ENCODE data around the gene MUL1. TPM values are rescaled to one million over a fixed set of nuclear protein-coding genes. Genes with fewer than 3 reads are reported as not detected.

The MUL1 gene
- total RNA-seq, 1 donor from 2014 or later: 32.4 TPM

DNA sequence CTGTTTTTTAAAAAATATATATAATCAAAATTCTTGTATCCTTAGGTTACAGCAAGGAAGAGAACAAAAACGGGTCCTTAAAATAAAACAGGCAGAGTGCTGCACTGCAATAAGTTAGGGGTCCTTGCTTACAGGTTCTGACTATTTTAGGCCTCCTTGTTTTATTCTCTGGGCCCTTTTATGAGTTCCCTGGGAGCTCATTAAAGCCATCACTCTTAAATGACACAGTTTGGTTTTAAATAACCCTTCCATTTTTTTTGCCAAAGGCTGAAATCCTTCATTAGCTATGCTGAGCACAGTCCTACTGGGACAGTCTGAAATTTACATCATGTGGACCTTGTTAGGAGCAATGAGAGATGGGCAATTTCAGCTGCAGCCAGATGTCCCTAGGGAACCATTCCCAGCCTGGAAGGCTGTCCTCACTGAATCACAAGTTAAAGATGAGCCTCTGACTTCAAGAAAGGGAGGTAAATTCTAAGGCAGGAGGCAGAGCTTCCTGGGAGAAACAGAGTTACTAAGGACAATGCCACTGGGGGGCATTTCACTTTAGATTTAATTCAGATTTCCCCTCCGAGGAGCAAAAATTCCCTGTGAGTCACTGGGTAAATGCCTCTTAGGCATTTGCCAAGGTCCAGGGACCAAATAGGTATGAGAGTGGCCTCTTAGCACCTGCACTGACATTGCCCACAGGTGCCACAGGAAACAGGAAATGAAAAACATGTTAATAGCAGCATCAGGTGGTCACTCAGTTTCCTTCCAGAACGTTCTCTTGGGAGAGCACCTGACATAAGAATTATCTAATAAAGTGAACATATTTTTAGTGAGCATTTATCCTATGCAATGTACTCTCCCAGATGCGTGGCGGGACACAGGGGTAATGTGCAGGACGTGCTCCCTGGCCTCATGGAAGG lies 3.8 kb upstream of the MUL1 start:
- no peak for DNase-seq
- Mint-ChIP-seq H3K27me3 (ENCODE audit: unreplicated experiment) (peaks cover 2% of the 10 kb centered on the region), H3K27ac (ENCODE audit: unreplicated experiment) (no peak overlapping the region), H3K36me3 (ENCODE audit: unreplicated experiment) (no peaks in the 10 kb centered on the region), H3K4me3 (ENCODE audit: unreplicated experiment) (no peak overlapping the region), H3K9me3 (ENCODE audit: unreplicated experiment) (peaks cover 1% of the 10 kb centered on the region), H3K4me1 (ENCODE audit: low read depth, unreplicated experiment) (peaks cover 2% of the 10 kb centered on the region)
- no peak for TF ChIP-seq CTCF (IDR thresholded peaks at IDR 0.05; ENCODE audit: partially characterized antibody, unreplicated experiment)

DNA sequence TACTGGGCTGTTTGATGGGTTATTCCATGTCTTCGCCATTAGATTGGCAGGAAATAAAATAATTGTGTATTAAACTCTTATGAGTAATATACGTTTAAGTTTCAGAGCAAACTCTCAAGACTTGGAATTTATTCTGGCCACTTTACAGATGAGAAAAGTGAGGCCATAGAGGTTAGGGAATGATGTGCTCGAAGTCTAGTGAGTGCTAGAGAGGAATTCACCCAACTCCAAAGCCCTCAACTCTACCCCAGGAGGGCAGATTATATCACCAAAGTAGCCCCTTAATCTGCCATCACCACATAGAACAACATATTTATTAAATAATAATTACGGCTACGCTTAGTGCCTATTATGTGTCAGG lies 440 bp upstream of the MUL1 start:
- peak overlapping the region; percentile 49 for H3K27ac Mint-ChIP-seq (ENCODE audit: unreplicated experiment)
- no peaks in the 10 kb centered on the region for H3K36me3 Mint-ChIP-seq (ENCODE audit: unreplicated experiment)
- H3K9me3 Mint-ChIP-seq (ENCODE audit: unreplicated experiment): peaks cover 1% of the 10 kb centered on the region
- no peak for DNase-seq
- peaks cover 2% of the 10 kb centered on the region for H3K4me1 Mint-ChIP-seq (ENCODE audit: low read depth, unreplicated experiment)
- peak overlapping the region; percentile 91 for H3K4me3 Mint-ChIP-seq (ENCODE audit: unreplicated experiment)
- no peak for TF ChIP-seq CTCF (IDR thresholded peaks at IDR 0.05; ENCODE audit: partially characterized antibody, unreplicated experiment)
- no peaks in the 10 kb centered on the region for H3K27me3 Mint-ChIP-seq (ENCODE audit: unreplicated experiment)

- Mint-ChIP-seq H3K4me1 (ENCODE audit: low read depth, unreplicated experiment) (peaks cover 2% of the 10 kb centered on the region), H3K27me3 (ENCODE audit: unreplicated experiment) (no peaks in the 10 kb centered on the region), H3K9me3 (ENCODE audit: unreplicated experiment) (peaks cover 1% of the 10 kb centered on the region), H3K27ac (ENCODE audit: unreplicated experiment) (peak overlapping the region; percentile 49), H3K36me3 (ENCODE audit: unreplicated experiment) (no peaks in the 10 kb centered on the region), H3K4me3 (ENCODE audit: unreplicated experiment) (peak overlapping the region; percentile 91)
- no peak for TF ChIP-seq CTCF (IDR thresholded peaks at IDR 0.05; ENCODE audit: partially characterized antibody, unreplicated experiment)
- DNase-seq: no peak
Measured at GRCh38 chr1:20507248-20507563, 745 bp downstream of the MUL1 start.

DNA sequence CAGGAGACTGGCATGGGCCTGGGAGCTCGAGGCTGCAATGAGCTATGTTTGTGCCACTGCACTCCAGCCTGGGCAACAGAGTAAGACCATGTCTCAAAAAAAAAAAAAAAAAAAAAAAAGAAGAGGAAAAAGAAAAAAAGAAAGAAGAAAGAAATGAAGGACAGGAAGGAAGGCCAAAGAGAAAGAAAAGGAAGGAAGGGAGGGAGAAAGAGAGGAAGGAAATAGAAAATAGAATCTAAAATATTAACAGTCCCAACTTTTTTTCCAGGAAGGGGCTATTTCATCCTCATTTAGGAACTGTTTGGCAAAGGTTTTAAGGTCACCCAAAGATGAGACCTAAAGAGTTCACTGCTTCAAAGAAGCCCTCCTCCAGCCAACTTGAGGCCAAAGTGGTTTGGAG lies 2.5 kb downstream of the MUL1 start:
- peaks cover 2% of the 10 kb centered on the region for H3K4me1 Mint-ChIP-seq (ENCODE audit: low read depth, unreplicated experiment)
- H3K36me3 Mint-ChIP-seq (ENCODE audit: unreplicated experiment): no peaks in the 10 kb centered on the region
- DNase-seq: no peak
- no peaks in the 10 kb centered on the region for H3K27me3 Mint-ChIP-seq (ENCODE audit: unreplicated experiment)
- no peak overlapping the region for H3K27ac Mint-ChIP-seq (ENCODE audit: unreplicated experiment)
- no peak for TF ChIP-seq CTCF (IDR thresholded peaks at IDR 0.05; ENCODE audit: partially characterized antibody, unreplicated experiment)
- peaks cover 1% of the 10 kb centered on the region for H3K9me3 Mint-ChIP-seq (ENCODE audit: unreplicated experiment)
- no peak overlapping the region for H3K4me3 Mint-ChIP-seq (ENCODE audit: unreplicated experiment)

- Mint-ChIP-seq H3K36me3 (ENCODE audit: unreplicated experiment) (no peaks in the 10 kb centered on the region), H3K27me3 (ENCODE audit: unreplicated experiment) (peaks cover 3% of the 10 kb centered on the region), H3K27ac (ENCODE audit: unreplicated experiment) (no peak overlapping the region), H3K9me3 (ENCODE audit: unreplicated experiment) (no peaks in the 10 kb centered on the region), H3K4me3 (ENCODE audit: unreplicated experiment) (no peak overlapping the region), H3K4me1 (ENCODE audit: low read depth, unreplicated experiment) (peaks cover 6% of the 10 kb centered on the region)
- no peak for TF ChIP-seq CTCF (IDR thresholded peaks at IDR 0.05; ENCODE audit: partially characterized antibody, unreplicated experiment)
- no peak for DNase-seq
Measured at GRCh38 chr1:20500716-20501115, 7.2 kb downstream of the MUL1 start.

Data from glutamatergic neuron (in vitro differentiated cells).